ENCODE measurements around the gene ATG13.

Gene ATG13

GRCh38 chr11:46604796-46605195 is 12.6 kb upstream of the ATG13 start:
- DNase-seq (ENCODE audit: low read depth in 4 of 4, low spot score in 1 of 4): no peak

GRCh38 chr11:46607516-46607915 is 9.8 kb upstream of the ATG13 start:
- no peak for DNase-seq (ENCODE audit: low read depth in 4 of 4, low spot score in 1 of 4)

- DNase-seq (ENCODE audit: low read depth in 4 of 4, low spot score in 1 of 4): no peak
Observed at GRCh38 chr11:46609386-46609785, 8.0 kb upstream of the ATG13 start.

- no peak for DNase-seq (ENCODE audit: low read depth in 4 of 4, low spot score in 1 of 4)
Observed at GRCh38 chr11:46611526-46612304, 5.6 kb upstream of the ATG13 start.

- no peak for DNase-seq (ENCODE audit: low read depth in 4 of 4, low spot score in 1 of 4)
Observed at GRCh38 chr11:46612326-46612725, 5.0 kb upstream of the ATG13 start.

- no peak for DNase-seq (ENCODE audit: low read depth in 4 of 4, low spot score in 1 of 4)
Observed at GRCh38 chr11:46615756-46616155, 1.6 kb upstream of the ATG13 start.

GRCh38 chr11:46616551-46617133 is 711 bp upstream of the ATG13 start:
- DNase-seq (ENCODE audit: low read depth in 4 of 4, low spot score in 1 of 4): no peak

- no peak for DNase-seq (ENCODE audit: low read depth in 4 of 4, low spot score in 1 of 4)
Observed at GRCh38 chr11:46617972-46618314, 590 bp downstream of the ATG13 start.

- DNase-seq (ENCODE audit: low read depth in 4 of 4, low spot score in 1 of 4): no peak
Observed at GRCh38 chr11:46618837-46619236, 1.5 kb downstream of the ATG13 start.

- DNase-seq (ENCODE audit: low read depth in 4 of 4, low spot score in 1 of 4): no peak
Observed at GRCh38 chr11:46625406-46625805, 8.1 kb downstream of the ATG13 start.

- DNase-seq (ENCODE audit: low read depth in 4 of 4, low spot score in 1 of 4): no peak
Observed at GRCh38 chr11:46628961-46629360, 11.6 kb downstream of the ATG13 start.

- DNase-seq (ENCODE audit: low read depth in 4 of 4, low spot score in 1 of 4): no peak
Observed at GRCh38 chr11:46630237-46630636, 12.9 kb downstream of the ATG13 start.

- no peak for DNase-seq (ENCODE audit: low read depth in 4 of 4, low spot score in 1 of 4)
Observed at GRCh38 chr11:46631676-46632075, 14.3 kb downstream of the ATG13 start.

GRCh38 chr11:46632502-46632901 is 15.1 kb downstream of the ATG13 start:
- no peak for DNase-seq (ENCODE audit: low read depth in 4 of 4, low spot score in 1 of 4)

- DNase-seq (ENCODE audit: low read depth in 4 of 4, low spot score in 1 of 4): no peak
Observed at GRCh38 chr11:46633291-46634217, 16.2 kb downstream of the ATG13 start.

GRCh38 chr11:46635557-46636139 is 18.3 kb downstream of the ATG13 start:
- no peak for DNase-seq (ENCODE audit: low read depth in 4 of 4, low spot score in 1 of 4)

- DNase-seq (ENCODE audit: low read depth in 4 of 4, low spot score in 1 of 4): no peak
Observed at GRCh38 chr11:46637546-46637945, 20.2 kb downstream of the ATG13 start.

GRCh38 chr11:46639197-46639839 is 22.0 kb downstream of the ATG13 start:
- no peak for DNase-seq (ENCODE audit: low read depth in 4 of 4, low spot score in 1 of 4)

- DNase-seq (ENCODE audit: low read depth in 4 of 4, low spot score in 1 of 4): no peak
Observed at GRCh38 chr11:46640036-46640788, 22.9 kb downstream of the ATG13 start.

- no peak for DNase-seq (ENCODE audit: low read depth in 4 of 4, low spot score in 1 of 4)
Observed at GRCh38 chr11:46641639-46642038, 24.3 kb downstream of the ATG13 start.
